ENCODE measurements around the gene EHMT2.
"Not testable (repeated sequence)": the region's sequence is repeated elsewhere in the genome, so short reads cannot be mapped to it uniquely, and the experiment has no call there.

Gene EHMT2

GRCh38 chr6:31869343-31869742, 28.2 kb downstream of the EHMT2 start:
- no peak for DNase-seq

- not testable (repeated sequence) for DNase-seq
Observed at GRCh38 chr6:31868658-31868971, 28.9 kb downstream of the EHMT2 start.

GRCh38 chr6:31865205-31866118, 32.0 kb downstream of the EHMT2 start:
- no peak for DNase-seq

- DNase-seq = no peak
Observed at GRCh38 chr6:31864818-31865204, 32.7 kb downstream of the EHMT2 start.

GRCh38 chr6:31864123-31864562, 33.4 kb downstream of the EHMT2 start:
- DNase-seq = not testable (repeated sequence)

- DNase-seq = peak; percentile 100
Observed at GRCh38 chr6:31862344-31863235, 34.9 kb downstream of the EHMT2 start, which contains the start of gene NEU1. TSS of gene NEU1 (minus strand) at chr6:31862821. CDS start at chr6:31862776, 45 bp downstream.

GRCh38 chr6:31861919-31862343, 35.6 kb downstream of the EHMT2 start:
- no peak for DNase-seq

- no peak for DNase-seq
Observed at GRCh38 chr6:31861150-31861549, 36.3 kb downstream of the EHMT2 start.

- DNase-seq = no peak
Observed at GRCh38 chr6:31860349-31860748, 37.1 kb downstream of the EHMT2 start.

GRCh38 chr6:31859923-31860322, 37.6 kb downstream of the EHMT2 start:
- no peak for DNase-seq

- no peak for DNase-seq
Observed at GRCh38 chr6:31858707-31859106, 38.8 kb downstream of the EHMT2 start.

- not testable (repeated sequence) for DNase-seq
Observed at GRCh38 chr6:31857774-31858173, 39.7 kb downstream of the EHMT2 start.

- DNase-seq = not testable (repeated sequence)
Observed at GRCh38 chr6:31851980-31852718, 45.3 kb downstream of the EHMT2 start.

GRCh38 chr6:31851485-31851832, 46.0 kb downstream of the EHMT2 start:
- DNase-seq = no peak

- no peak for DNase-seq
Observed at GRCh38 chr6:31850765-31851484, 46.6 kb downstream of the EHMT2 start.

- DNase-seq = no peak
Observed at GRCh38 chr6:31847276-31847978, 50.1 kb downstream of the EHMT2 start.

GRCh38 chr6:31844507-31844906, 53.0 kb downstream of the EHMT2 start:
- DNase-seq = no peak

- no peak for DNase-seq
Observed at GRCh38 chr6:31842053-31842452, 55.4 kb downstream of the EHMT2 start.

GRCh38 chr6:31839779-31840126, 57.7 kb downstream of the EHMT2 start:
- not testable (repeated sequence) for DNase-seq

- no peak for DNase-seq
Observed at GRCh38 chr6:31838968-31839367, 58.5 kb downstream of the EHMT2 start.

- not testable (repeated sequence) for DNase-seq
Observed at GRCh38 chr6:31838114-31838553, 59.4 kb downstream of the EHMT2 start.
